ENCODE data around the gene FLVCR1. TPM values are rescaled to one million over a fixed set of nuclear protein-coding genes. Genes with fewer than 3 reads are reported as not detected.

Gene FLVCR1
- total RNA-seq, 1 experiment from 2014 or later: 9.6 TPM

DNA sequence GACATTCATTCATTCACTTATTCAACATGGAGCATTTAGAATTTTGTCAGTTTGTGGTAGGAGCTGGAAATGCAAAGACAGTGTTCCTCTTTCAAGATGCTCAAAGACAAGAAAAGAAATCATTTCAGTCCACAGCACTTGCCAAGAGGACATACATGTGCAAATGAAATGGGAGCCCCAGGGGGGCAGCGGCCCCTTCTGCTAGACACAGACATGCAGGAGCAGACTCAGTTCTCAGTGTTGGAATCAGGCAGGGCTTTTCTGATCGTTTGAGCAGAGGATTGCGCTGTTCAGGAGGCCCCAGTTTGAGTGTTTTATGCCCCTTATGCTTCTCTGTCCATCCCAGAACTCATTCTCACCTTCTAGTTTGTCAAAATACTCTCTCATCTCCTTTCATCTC, 56.7 kb downstream of the FLVCR1 start:
- Histone ChIP-seq H3K4me1 (replicated peaks) (no peaks in the 10 kb centered on the region), H3K9me3 (replicated peaks) (no peaks in the 10 kb centered on the region), H3K36me3 (no peaks in the 10 kb centered on the region), H3K27me3 (replicated peaks) (no peaks in the 10 kb centered on the region), H3K27ac (no peak overlapping the region), H3K4me3 (no peak overlapping the region)
- DNase-seq (ENCODE audit: low read depth in 1 of 2, low spot score in 2 of 2): no peak

DNA sequence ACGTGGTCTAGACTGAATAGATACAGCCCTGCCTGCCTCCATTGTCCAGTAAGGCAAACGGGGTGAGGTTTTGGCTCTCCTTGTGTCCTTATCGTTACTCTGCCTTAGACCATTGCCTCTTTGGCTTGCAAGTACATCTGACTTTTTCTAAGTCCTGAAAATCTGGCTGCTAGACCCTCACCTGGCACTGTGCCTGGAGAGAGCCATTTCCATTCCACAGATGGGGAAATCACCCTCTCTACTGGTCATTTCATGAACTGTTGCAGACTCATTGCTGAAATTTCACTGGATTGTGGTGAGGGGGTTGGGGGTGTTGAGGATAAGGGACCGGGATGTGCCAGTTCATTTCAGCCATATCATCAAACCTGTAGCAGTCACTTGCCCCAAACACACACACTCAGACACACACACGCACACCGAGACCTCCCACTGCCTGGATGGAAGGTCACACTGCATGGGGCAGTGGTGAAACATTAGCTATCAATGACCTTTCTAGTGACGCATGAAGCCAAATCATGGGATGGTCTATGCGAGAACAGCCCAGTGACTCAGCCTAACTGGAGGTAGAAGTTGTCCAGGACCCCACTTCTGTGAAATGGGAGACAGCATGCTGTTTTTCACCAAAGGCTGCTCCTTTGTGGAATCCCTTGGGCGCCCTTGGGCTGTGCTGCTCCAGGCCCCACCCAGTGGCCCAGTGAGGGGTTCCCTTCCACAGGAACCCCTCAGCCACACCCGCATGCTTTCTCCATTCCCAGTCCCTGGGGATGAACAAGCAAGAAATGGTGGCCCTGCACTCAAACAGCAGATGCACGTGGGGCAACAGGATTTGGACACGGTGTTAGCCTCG, 57.4 kb downstream of the FLVCR1 start:
- DNase-seq (ENCODE audit: low read depth in 1 of 2, low spot score in 2 of 2): no peak
- Histone ChIP-seq H3K4me1 (replicated peaks) (no peaks in the 10 kb centered on the region), H3K27me3 (replicated peaks) (no peaks in the 10 kb centered on the region), H3K4me3 (no peak overlapping the region), H3K36me3 (no peaks in the 10 kb centered on the region), H3K27ac (no peak overlapping the region), H3K9me3 (replicated peaks) (no peaks in the 10 kb centered on the region)

GRCh38 chr1:212916481-212917133, 58.5 kb downstream of the FLVCR1 start:
- no peak overlapping the region for H3K4me3 ChIP-seq
- H3K27me3 ChIP-seq (replicated peaks): no peaks in the 10 kb centered on the region
- H3K4me1 ChIP-seq (replicated peaks): no peaks in the 10 kb centered on the region
- no peak for DNase-seq (ENCODE audit: low read depth in 1 of 2, low spot score in 2 of 2)
- no peak overlapping the region for H3K27ac ChIP-seq
- H3K9me3 ChIP-seq (replicated peaks): no peaks in the 10 kb centered on the region
- H3K36me3 ChIP-seq: no peaks in the 10 kb centered on the region

- Histone ChIP-seq H3K36me3 (no peaks in the 10 kb centered on the region), H3K27me3 (replicated peaks) (no peaks in the 10 kb centered on the region), H3K4me1 (replicated peaks) (no peaks in the 10 kb centered on the region), H3K4me3 (no peak overlapping the region), H3K27ac (no peak overlapping the region), H3K9me3 (replicated peaks) (no peaks in the 10 kb centered on the region)
- DNase-seq (ENCODE audit: low read depth in 1 of 2, low spot score in 2 of 2): no peak
Observed at GRCh38 chr1:212917134-212917485, 59.0 kb downstream of the FLVCR1 start.

GRCh38 chr1:212917858-212918257, 59.8 kb downstream of the FLVCR1 start:
- H3K4me1 ChIP-seq (replicated peaks): no peaks in the 10 kb centered on the region
- DNase-seq (ENCODE audit: low read depth in 1 of 2, low spot score in 2 of 2): no peak
- no peak overlapping the region for H3K27ac ChIP-seq
- no peaks in the 10 kb centered on the region for H3K27me3 ChIP-seq (replicated peaks)
- H3K9me3 ChIP-seq (replicated peaks): no peaks in the 10 kb centered on the region
- no peaks in the 10 kb centered on the region for H3K36me3 ChIP-seq
- no peak overlapping the region for H3K4me3 ChIP-seq

- no peaks in the 10 kb centered on the region for H3K36me3 ChIP-seq
- H3K27ac ChIP-seq: no peak overlapping the region
- no peak for DNase-seq (ENCODE audit: low read depth in 1 of 2, low spot score in 2 of 2)
- no peaks in the 10 kb centered on the region for H3K9me3 ChIP-seq (replicated peaks)
- no peaks in the 10 kb centered on the region for H3K27me3 ChIP-seq (replicated peaks)
- H3K4me3 ChIP-seq: no peak overlapping the region
- H3K4me1 ChIP-seq (replicated peaks): no peaks in the 10 kb centered on the region; the same call in 1 of the 2 replicates
Observed at GRCh38 chr1:212918824-212919223, 60.7 kb downstream of the FLVCR1 start.

DNA sequence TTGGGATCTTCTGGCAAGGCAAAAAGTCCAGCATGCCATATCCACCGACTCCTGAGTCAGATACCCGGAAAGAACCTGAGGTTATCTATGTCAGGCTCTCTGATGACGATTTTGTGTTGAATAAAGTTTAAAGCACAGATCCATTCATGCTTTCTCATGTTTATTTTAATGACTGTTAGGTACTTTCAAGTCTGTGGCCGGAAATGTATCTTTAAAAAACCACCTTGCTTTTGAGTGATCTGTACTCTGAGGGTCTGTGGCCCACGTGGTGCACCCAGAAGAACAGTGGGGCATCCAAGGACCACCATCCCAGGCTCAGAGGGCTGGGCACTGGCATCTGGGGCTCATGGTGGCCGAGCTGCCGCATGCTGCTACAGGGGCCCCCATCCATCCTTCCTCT, 62.2 kb downstream of the FLVCR1 start:
- no peaks in the 10 kb centered on the region for H3K36me3 ChIP-seq
- no peak for DNase-seq (ENCODE audit: low read depth in 1 of 2, low spot score in 2 of 2)
- H3K4me1 ChIP-seq (replicated peaks): peaks cover 7% of the 10 kb centered on the region; the same call in 1 of the 2 replicates
- H3K27me3 ChIP-seq (replicated peaks): no peaks in the 10 kb centered on the region
- H3K27ac ChIP-seq: no peak overlapping the region
- no peak overlapping the region for H3K4me3 ChIP-seq
- no peaks in the 10 kb centered on the region for H3K9me3 ChIP-seq (replicated peaks)

DNA sequence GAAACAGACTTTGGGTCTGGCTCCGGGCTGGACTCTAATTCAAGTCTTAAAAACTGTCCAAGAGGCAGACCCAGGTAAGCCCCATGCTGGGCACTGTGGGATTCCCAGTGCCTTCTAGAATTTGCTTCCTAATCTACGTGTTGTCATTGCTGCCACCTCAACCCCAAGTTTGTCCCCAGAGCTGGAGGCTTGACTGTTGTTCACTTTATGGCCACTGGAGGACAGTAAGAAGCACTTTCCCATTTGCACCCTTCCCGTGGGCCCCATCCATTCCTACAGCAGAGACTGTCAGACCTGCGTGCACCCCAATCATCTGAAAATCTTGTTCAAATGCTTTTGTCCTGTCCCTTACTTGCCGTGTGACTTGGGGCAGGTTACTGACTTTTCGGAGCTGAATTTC, 62.8 kb downstream of the FLVCR1 start:
- peaks cover 9% of the 10 kb centered on the region; the same call in 1 of the 2 replicates for H3K4me1 ChIP-seq (replicated peaks)
- no peaks in the 10 kb centered on the region for H3K9me3 ChIP-seq (replicated peaks)
- H3K27ac ChIP-seq: no peak overlapping the region
- H3K36me3 ChIP-seq: no peaks in the 10 kb centered on the region
- no peaks in the 10 kb centered on the region for H3K27me3 ChIP-seq (replicated peaks)
- H3K4me3 ChIP-seq: no peak overlapping the region
- no peak for DNase-seq (ENCODE audit: low read depth in 1 of 2, low spot score in 2 of 2)

DNA sequence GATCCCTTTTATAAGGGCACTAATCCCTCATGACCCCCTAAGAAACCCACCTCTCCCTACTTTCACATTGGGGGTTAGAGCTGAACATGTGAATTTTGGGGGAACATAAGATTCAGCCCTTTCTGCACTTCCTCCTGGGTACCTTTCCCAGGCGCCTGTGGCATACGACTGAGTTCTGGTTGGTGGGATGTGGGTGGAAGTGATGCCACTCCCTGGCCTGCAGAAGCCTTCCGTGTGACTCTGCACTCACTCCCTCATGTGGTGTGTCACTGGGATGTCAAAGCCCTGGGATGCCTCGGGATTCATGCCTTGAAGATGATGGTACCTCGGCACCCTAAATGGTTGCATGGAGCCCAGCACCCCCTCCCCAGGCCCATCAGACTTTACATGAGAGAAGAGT, 63.9 kb downstream of the FLVCR1 start:
- Histone ChIP-seq H3K27me3 (replicated peaks) (no peaks in the 10 kb centered on the region), H3K27ac (no peak overlapping the region), H3K4me1 (replicated peaks) (peaks cover 9% of the 10 kb centered on the region; the same call in 1 of the 2 replicates), H3K9me3 (replicated peaks) (no peaks in the 10 kb centered on the region), H3K4me3 (no peak overlapping the region), H3K36me3 (no peaks in the 10 kb centered on the region)
- no peak for DNase-seq (ENCODE audit: low read depth in 1 of 2, low spot score in 2 of 2)

- Histone ChIP-seq H3K36me3 (no peaks in the 10 kb centered on the region), H3K4me3 (no peak overlapping the region), H3K9me3 (replicated peaks) (no peaks in the 10 kb centered on the region), H3K27ac (no peak overlapping the region), H3K4me1 (replicated peaks) (peaks cover 9% of the 10 kb centered on the region; the same call in 1 of the 2 replicates), H3K27me3 (replicated peaks) (no peaks in the 10 kb centered on the region)
- no peak for DNase-seq (ENCODE audit: low read depth in 1 of 2, low spot score in 2 of 2)
Observed at GRCh38 chr1:212926372-212926771, 68.3 kb downstream of the FLVCR1 start.

GRCh38 chr1:212928323-212929291, 70.5 kb downstream of the FLVCR1 start:
- Histone ChIP-seq H3K4me1 (replicated peaks) (peaks cover 9% of the 10 kb centered on the region), H3K4me3 (no peak overlapping the region), H3K27me3 (replicated peaks) (no peaks in the 10 kb centered on the region), H3K9me3 (replicated peaks) (no peaks in the 10 kb centered on the region), H3K36me3 (no peaks in the 10 kb centered on the region), H3K27ac (no peak overlapping the region)
- DNase-seq (ENCODE audit: low read depth in 1 of 2, low spot score in 2 of 2): no peak

DNA sequence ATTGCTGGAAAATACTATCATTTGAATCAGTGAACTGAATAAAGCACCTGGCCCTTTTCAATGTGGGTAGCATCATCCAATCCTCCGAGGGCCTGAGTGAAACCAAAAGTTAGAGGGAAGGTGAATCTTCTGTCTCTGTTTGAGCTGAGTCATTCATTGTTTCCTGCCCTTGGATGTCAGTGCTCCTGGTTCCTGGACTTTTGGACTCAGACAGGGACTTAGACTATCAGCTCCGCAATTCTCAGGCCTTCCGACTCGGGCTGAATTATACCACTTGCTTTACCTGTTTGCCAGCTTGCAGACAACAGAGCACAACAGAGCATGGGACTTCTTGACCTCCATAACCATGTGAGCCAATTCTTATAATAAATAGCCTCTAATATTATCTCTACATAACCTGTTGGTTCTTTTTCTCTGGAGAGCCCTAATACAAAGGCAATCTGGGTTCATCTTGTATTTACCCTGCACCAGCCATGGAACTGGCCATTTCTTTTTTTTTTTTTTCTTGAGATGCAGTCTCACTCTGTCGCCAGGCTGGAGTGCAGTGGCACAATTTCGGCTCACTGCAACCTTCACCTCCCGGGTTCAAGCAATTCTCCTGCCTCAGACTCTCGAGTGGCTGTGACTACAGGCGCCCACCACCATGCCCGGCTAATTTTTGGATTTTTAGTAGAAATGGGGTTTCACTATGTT, 73.1 kb downstream of the FLVCR1 start:
- Histone ChIP-seq H3K27ac (no peak overlapping the region), H3K4me3 (no peak overlapping the region), H3K27me3 (replicated peaks) (no peaks in the 10 kb centered on the region), H3K36me3 (no peaks in the 10 kb centered on the region), H3K9me3 (replicated peaks) (no peaks in the 10 kb centered on the region), H3K4me1 (replicated peaks) (no peaks in the 10 kb centered on the region; the same call in 1 of the 2 replicates)
- no peak for DNase-seq (ENCODE audit: low read depth in 1 of 2, low spot score in 2 of 2)

DNA sequence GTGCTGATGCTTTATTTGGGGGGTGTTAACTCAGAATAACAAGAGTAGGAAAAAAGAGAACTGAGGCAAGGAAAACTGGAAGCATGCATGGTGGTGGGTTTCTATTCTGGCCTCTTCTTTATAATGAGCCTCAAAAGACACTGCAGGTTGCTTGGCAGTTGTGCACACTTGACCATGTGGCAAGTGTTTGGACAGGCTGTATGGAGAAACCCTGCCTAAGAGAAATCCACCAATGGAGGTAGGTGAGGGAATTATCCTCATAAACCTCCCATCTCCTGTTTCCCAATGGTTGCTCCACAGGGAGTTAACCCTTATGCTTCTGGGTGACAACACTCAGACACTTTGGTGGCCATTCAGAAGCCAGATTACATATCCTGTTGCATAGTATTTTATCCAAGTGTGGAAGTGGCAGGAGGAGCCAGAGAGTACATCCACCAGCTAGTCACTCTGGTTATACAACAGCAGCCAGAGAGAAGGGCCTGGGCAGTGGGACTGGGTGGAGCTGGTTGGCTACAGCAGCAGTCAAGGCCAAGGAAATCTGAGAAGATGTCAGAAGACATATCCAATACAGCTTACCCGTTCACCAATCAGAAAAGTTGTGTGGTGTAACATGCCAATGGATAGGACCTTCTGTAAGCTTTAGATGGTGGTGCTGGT, 75.9 kb downstream of the FLVCR1 start:
- H3K27ac ChIP-seq: no peak overlapping the region

More for the DNA sequence above, 75.9 kb downstream of the FLVCR1 start:
- no peak overlapping the region for H3K4me3 ChIP-seq
- no peaks in the 10 kb centered on the region for H3K36me3 ChIP-seq
- no peaks in the 10 kb centered on the region for H3K9me3 ChIP-seq (replicated peaks)
- DNase-seq (ENCODE audit: low read depth in 1 of 2, low spot score in 2 of 2): no peak
- no peaks in the 10 kb centered on the region; the same call in 1 of the 2 replicates for H3K4me1 ChIP-seq (replicated peaks)
- no peaks in the 10 kb centered on the region for H3K27me3 ChIP-seq (replicated peaks)

Measured in SJSA1 (cell line).